Glutamatergic neuron (in vitro differentiated cells): ENCODE measurements around the gene SCAMP4. TPM values are rescaled to one million over a fixed set of nuclear protein-coding genes. Genes with fewer than 3 reads are reported as not detected.
"Not testable (repeated sequence)": the region's sequence is repeated elsewhere in the genome, so short reads cannot be mapped to it uniquely, and the experiment has no call there.

Experiments used
- DNase-seq: peaks from one replicate; pipeline ENCODE4 v3.0.0; 2022
- H3K27ac Mint-ChIP-seq: one replicate; pipeline ENCODE4 v1.8.0; 2020; ENCODE audit warnings: mild to moderate bottlenecking, mixed read lengths, inconsistent platforms; ENCODE audit not compliant: unreplicated experiment
- H3K27me3 Mint-ChIP-seq: one replicate; pipeline ENCODE4 v1.8.0; 2020; ENCODE audit warnings: mild to moderate bottlenecking, moderate library complexity, mixed read lengths, inconsistent platforms; ENCODE audit not compliant: unreplicated experiment
- H3K36me3 Mint-ChIP-seq: one replicate; pipeline ENCODE4 v1.8.0; 2020; ENCODE audit warnings: mild to moderate bottlenecking, mixed read lengths, inconsistent platforms; ENCODE audit not compliant: unreplicated experiment
- H3K4me1 Mint-ChIP-seq: one replicate; pipeline ENCODE4 v1.8.0; 2020; ENCODE audit warnings: mild to moderate bottlenecking, low read depth, mixed read lengths, inconsistent platforms; ENCODE audit not compliant: unreplicated experiment
- H3K4me3 Mint-ChIP-seq: one replicate; pipeline ENCODE4 v1.8.0; 2020; ENCODE audit warnings: mild to moderate bottlenecking, mixed read lengths, inconsistent platforms; ENCODE audit not compliant: unreplicated experiment
- H3K9me3 Mint-ChIP-seq: one replicate; pipeline ENCODE4 v1.8.0; 2020; ENCODE audit warnings: mild to moderate bottlenecking, moderate library complexity, mixed read lengths, inconsistent platforms; ENCODE audit not compliant: unreplicated experiment
- CTCF ChIP-seq: fragments of 200-600 bp; sonication (generic); IDR thresholded peaks from one replicate; pipeline ENCODE4 v1.5.0; 2021; ENCODE audit not compliant: partially characterized antibody, unreplicated experiment
- total RNA-seq: library from RNA; stranded (reverse); fragmentation: NEBNext Ultra II Directional; extraction: Animal tissue kit (Norgen Biotek cat#: 25700); gene quantifications from one replicate; pipeline ENCODE4 v1.2.1, GENCODE V29; 2021; ENCODE audit not compliant: unreplicated experiment

The SCAMP4 gene
- total RNA-seq, 1 donor from 2014 or later: 66.3 TPM

- Mint-ChIP-seq H3K9me3 (peaks cover 4% of the 10 kb centered on the region), H3K4me3 (peak overlapping the region; percentile 99), H3K27ac (peak overlapping the region; percentile 85), H3K4me1 (peaks cover 26% of the 10 kb centered on the region), H3K36me3 (no peaks in the 10 kb centered on the region), H3K27me3 (peaks cover 4% of the 10 kb centered on the region)
- no peak for DNase-seq
- TF ChIP-seq CTCF: no peak
Measured at GRCh38 chr19:1884291-1884718, 20.9 kb upstream of the SCAMP4 start.

- Mint-ChIP-seq H3K4me1 (peaks cover 26% of the 10 kb centered on the region), H3K36me3 (no peaks in the 10 kb centered on the region), H3K4me3 (peak overlapping the region; percentile 99), H3K27me3 (peaks cover 4% of the 10 kb centered on the region), H3K9me3 (peaks cover 4% of the 10 kb centered on the region), H3K27ac (peak overlapping the region; percentile 85)
- no peak for DNase-seq
- TF ChIP-seq CTCF: no peak
Measured at GRCh38 chr19:1884719-1885334, 20.4 kb upstream of the SCAMP4 start.

DNA sequence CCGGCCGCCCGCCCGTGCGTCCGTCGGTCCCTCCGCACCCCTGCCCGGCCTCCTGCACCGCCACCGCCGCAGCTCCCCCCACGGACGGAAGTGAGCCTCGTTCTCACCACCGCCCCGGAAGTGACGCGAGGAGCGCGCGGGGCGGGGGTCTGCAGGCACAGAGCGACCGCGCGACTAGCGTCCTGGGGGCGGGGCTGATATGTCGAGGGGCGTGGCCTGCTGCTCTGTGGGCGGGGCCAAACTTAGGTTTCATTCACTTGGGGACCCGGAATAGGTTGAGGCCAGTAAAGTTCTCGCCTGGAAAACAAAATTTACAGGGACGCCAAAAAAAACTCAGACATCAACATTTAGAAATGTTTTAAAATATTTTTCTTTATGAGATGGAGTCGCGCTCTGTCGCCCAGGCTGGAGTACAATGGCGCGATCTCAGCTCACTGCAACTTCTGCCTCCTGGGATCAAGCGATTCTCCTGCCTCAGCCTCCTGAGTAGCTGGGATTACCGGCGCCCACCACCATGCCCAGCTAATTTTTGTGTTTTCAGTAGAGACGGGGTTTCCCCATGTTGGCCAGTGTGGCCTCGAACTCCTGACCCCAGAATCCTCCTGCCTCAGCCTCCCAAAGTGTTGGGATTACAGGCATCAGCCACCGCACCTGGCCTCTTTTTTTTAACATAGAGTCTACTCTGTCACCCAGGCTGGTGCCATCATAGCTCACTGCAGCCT lies 19.6 kb upstream of the SCAMP4 start, which contains the start of gene ABHD17A:
Gene ABHD17A (minus strand): TSS at position 99 of the 722 bp plus-strand sequence. CDS start 3,930 bp downstream, outside the sequence.
- not testable (repeated sequence) for H3K36me3 Mint-ChIP-seq, H3K27me3 Mint-ChIP-seq, H3K9me3 Mint-ChIP-seq
- Mint-ChIP-seq H3K27ac (peak within 1 kb of the TSS; percentile 85), H3K4me1 (peaks cover 26% of the 10 kb centered on the region), H3K4me3 (peak within 1 kb of the TSS; percentile 99)
- peak; percentile 93 for DNase-seq

DNA sequence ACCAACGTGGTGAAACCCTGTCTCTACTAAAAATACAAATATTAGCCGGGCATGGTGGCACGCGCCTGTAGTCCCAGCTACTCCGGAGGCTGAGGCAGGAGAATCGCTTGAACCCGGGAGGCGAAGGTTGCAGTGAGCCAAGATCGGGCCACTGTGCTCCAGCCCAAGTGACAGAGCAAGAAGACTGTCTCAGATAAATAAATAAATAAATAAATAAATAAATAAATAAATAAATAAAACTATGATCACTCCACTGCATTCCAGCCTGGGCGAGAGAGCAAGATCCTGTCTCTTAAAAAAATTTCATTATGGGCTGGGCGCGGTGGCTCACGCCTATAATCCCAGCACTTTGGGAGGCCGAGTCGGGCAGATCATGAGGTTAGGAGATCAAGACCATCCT lies 18.8 kb upstream of the SCAMP4 start:
- H3K9me3 Mint-ChIP-seq, H3K27me3 Mint-ChIP-seq, H3K27ac Mint-ChIP-seq, H3K4me3 Mint-ChIP-seq, DNase-seq, H3K36me3 Mint-ChIP-seq: not testable (repeated sequence)
- H3K4me1 Mint-ChIP-seq: peaks cover 26% of the 10 kb centered on the region

GRCh38 chr19:1888385-1888784 lies 16.8 kb upstream of the SCAMP4 start:
- Mint-ChIP-seq H3K9me3 (peaks cover 3% of the 10 kb centered on the region), H3K27me3 (peaks cover 7% of the 10 kb centered on the region), H3K27ac (no peak overlapping the region), H3K4me3 (no peak overlapping the region), H3K36me3 (no peaks in the 10 kb centered on the region), H3K4me1 (peaks cover 14% of the 10 kb centered on the region)
- TF ChIP-seq CTCF: no peak
- no peak for DNase-seq

- Mint-ChIP-seq H3K36me3 (no peaks in the 10 kb centered on the region), H3K4me1 (peaks cover 3% of the 10 kb centered on the region), H3K27me3 (peaks cover 4% of the 10 kb centered on the region), H3K4me3 (no peak overlapping the region), H3K27ac (no peak overlapping the region), H3K9me3 (no peaks in the 10 kb centered on the region)
- no peak for DNase-seq
- no peak for TF ChIP-seq CTCF
Measured at GRCh38 chr19:1889907-1890306, 15.3 kb upstream of the SCAMP4 start.
